Colon (tissue), 2 donors: Measurements from ENCODE around the gene MAPKBP1.

Experiments used
- FAIRE-seq: peaks from 2 replicates; lab custom pipeline; 2012; peaks lifted over from hg19 to GRCh38; lab: Jason Lieb, UNC
- donor health status: control.
- donor health status: control.

The MAPKBP1 gene

GRCh38 chr15:41809526-41810220 lies 35.4 kb downstream of the MAPKBP1 start:
- FAIRE-seq = no peak

DNA sequence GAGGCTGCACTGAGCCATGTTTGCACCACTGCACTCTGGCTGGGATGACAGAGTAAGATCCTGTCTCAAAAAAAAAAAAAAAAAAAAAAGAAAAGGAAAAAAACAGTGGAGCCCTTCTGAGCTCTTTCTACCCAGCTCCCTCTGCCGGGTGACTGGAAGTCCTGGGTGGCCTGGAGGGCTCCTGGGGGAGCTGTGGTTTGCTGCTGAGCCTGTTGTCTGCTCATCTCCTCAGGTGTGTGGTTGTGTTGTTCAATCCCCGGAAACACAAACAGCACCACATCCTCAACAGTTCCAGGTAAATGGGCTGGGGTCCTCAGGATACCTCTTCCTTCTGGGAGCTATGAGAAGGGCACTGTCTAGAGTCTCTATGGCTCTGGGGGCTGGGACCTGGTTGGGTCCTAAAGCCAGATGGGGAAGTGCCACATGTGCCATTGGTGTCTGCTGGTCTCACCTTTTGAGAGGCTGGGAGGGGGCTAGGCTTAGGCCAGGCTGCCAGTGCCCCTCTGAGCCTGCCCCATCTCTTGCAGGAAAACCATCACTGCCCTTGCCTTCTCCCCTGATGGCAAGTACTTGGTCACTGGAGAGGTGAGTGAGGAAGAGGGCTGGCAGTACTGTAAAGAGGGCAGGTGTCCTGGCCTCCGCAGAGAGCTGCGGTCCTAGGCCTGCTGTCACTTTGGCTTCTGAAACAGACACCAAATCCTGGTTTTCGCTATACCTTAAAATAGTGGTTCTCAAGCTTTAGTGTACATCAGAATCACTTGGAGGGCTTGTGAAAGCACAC lies 36.6 kb downstream of the MAPKBP1 start:
- FAIRE-seq = no peak

GRCh38 chr15:41811432-41812195 lies 37.3 kb downstream of the MAPKBP1 start:
- no peak for FAIRE-seq

DNA sequence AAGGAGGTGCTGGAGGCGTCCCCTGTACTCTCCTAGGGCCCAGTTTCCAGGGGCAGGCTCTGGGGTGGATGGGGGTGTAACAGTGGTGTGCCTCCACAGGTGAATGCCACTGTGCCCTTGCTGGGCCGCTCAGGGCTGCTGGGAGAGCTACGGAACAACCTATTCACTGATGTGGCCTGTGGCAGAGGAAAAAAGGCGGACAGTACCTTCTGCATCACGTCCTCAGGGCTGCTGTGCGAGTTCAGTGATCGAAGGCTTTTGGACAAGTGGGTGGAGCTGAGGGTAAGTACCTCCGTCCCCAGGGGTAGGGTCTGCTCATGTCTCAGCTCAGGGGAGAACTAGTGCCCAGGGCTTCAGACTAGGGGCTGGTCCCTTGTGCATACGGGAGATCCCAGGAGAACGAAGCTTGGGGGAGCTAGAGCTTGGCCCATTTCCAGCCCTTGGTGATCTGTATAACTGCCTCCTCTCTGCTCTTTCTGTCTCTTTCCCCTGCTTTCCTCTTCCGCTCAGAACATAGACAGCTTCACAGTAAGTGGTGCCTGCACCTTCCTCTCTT lies 38.6 kb downstream of the MAPKBP1 start:
- FAIRE-seq = no peak

DNA sequence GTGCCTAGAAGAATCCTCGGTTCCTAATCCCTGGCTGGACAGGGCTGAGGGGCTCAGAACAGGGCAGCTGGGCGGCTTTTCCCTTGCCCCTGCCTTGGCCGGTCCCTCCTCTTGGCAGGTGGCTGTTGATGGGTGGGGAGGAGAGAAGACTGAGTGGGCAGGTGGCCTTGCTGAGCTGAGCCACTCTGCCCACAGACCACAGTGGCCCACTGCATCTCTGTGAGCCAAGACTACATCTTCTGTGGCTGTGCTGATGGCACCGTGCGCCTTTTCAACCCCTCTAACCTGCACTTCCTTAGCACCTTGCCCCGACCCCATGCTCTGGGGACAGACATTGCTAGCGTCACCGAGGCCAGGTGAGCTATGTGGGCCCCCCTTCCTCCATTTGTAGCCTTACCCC lies 39.1 kb downstream of the MAPKBP1 start:
- FAIRE-seq = no peak

- FAIRE-seq = no peak
Observed at GRCh38 chr15:41814534-41814933, 40.2 kb downstream of the MAPKBP1 start.

- no peak for FAIRE-seq
Observed at GRCh38 chr15:41816788-41817187, 42.5 kb downstream of the MAPKBP1 start.

GRCh38 chr15:41817327-41817726 lies 43.0 kb downstream of the MAPKBP1 start:
- no peak for FAIRE-seq

DNA sequence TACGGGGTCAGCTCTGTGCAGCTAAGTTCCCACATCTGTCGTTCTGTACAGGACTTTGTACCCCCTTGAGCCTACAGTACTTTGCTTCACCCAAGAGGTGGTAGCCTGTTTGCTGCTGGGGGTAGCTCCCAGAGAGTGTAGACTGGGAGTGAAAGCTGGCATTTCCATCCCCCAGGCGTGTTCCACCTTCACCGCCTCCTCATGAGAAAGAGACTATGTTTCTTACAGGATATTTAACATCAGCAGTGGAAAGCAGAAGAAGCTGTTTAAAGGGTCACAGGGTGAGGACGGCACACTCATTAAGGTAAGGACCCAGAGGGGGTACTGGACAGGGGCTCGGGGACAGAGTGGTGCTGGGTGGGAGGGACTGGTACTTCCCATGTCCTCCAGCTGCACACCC lies 43.5 kb downstream of the MAPKBP1 start:
- no peak for FAIRE-seq

GRCh38 chr15:41819455-41820050 lies 45.3 kb downstream of the MAPKBP1 start:
- no peak for FAIRE-seq

DNA sequence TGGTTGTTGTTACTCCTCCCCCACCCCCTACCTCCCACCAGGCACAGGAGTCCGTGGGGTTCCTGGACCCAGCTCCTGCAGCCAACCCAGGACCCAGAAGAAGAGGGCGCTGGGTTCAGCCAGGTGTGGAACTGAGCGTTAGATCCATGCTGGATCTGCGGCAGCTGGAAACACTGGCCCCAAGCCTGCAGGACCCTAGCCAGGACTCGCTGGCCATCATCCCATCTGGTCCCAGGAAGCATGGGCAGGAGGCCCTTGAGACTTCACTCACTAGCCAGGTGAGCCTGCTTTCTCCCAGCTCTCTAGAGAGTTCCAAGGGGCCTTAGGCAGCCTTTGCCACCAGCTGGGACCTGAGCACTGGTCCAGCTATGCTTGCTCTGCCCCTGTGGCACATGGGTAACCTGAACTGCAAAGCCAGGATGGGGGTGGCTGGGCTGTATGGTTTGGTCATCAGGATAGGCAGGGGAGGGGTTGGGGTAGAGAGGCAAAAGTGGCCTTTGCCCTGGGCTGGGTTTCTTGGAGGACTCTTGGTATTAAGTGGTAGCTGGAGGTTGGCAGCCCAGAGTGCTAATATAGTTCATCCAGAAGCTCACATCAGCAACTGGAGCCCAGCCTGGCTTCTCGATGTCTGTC lies 46.6 kb downstream of the MAPKBP1 start:
- no peak for FAIRE-seq

GRCh38 chr15:41821831-41822230 lies 47.5 kb downstream of the MAPKBP1 start:
- no peak for FAIRE-seq

GRCh38 chr15:41822471-41822870 lies 48.2 kb downstream of the MAPKBP1 start:
- FAIRE-seq = no peak

- FAIRE-seq = no peak
Observed at GRCh38 chr15:41822957-41823356, 48.7 kb downstream of the MAPKBP1 start.

DNA sequence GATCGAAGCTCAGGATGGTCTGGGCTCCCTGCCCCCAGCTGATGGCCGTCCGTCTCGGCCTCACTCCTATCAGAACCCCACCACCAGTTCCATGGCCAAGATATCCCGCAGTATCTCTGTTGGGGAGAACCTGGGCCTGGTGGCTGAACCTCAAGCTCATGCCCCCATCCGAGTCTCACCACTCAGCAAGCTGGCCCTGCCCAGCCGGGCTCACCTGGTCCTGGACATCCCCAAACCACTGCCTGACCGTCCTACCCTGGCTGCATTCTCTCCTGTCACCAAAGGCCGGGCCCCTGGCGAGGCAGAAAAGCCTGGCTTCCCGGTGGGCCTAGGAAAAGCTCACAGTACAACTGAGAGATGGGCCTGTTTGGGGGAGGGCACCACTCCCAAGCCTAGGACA lies 49.2 kb downstream of the MAPKBP1 start:
- no peak for FAIRE-seq

GRCh38 chr15:41824062-41824745 lies 49.9 kb downstream of the MAPKBP1 start:
- FAIRE-seq = no peak

GRCh38 chr15:41825145-41825544 lies 50.9 kb downstream of the MAPKBP1 start:
- FAIRE-seq = no peak

- FAIRE-seq = no peak
Observed at GRCh38 chr15:41825572-41826535, 51.6 kb downstream of the MAPKBP1 start.

GRCh38 chr15:41827290-41827879 lies 53.1 kb downstream of the MAPKBP1 start:
- no peak for FAIRE-seq
